GM18511 (cell line): Measurements from ENCODE around the gene ITGB8.
A peak's percentile ranks its signal among the peaks of the same experiment; 100 is the strongest.

ENCODE experiments used
- ATAC-seq: cut with Tn5 transposase; IDR thresholded peaks from one replicate; pipeline ENCODE4 v1.9.1; 2021; ENCODE audit warnings: mild to moderate bottlenecking, moderate library complexity; ENCODE audit not compliant: unreplicated experiment

Gene ITGB8

DNA sequence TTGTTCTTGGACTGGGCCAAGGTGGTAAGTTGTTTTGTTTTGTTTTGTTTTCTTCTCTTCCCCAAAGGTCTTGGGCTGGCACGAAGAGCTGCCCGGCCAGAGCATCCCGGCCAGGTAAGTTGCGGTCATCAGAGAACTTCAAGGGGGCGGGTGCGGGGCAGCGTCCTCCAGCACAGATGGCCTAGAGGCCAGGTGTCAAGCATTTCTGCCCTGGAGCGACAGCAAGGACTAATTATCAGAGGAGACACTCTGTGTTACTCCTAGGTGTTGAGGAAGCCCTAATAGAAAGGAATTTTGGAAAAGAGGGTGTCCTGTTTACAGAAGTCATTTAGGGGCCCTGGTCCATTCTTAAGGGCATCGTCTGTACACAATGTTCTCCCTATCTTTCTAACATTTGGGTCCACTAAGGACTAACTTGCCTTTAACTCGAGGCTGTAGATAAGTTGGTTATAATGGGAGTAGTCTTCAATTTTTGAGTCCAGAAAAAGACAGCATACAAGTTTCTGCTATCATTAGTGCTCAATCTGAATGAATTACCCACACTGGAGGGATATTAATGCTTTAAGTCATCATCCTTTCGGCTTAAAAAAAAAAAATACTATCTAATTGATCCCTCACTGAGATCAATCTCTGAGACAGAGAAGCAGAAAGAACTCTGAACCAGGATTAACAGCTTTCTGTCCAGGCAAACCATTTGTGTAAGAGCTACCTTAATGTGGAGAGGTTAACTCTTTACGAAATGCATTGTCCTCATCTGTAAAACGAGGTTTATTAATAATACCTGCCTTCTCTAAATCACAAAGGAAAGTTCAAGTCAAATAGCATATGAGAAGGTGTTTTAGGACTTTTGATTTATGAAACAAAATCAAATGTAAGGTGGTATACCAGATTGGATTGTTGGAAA is 1.5 kb downstream of the ITGB8 start:
- ATAC-seq: no peak

DNA sequence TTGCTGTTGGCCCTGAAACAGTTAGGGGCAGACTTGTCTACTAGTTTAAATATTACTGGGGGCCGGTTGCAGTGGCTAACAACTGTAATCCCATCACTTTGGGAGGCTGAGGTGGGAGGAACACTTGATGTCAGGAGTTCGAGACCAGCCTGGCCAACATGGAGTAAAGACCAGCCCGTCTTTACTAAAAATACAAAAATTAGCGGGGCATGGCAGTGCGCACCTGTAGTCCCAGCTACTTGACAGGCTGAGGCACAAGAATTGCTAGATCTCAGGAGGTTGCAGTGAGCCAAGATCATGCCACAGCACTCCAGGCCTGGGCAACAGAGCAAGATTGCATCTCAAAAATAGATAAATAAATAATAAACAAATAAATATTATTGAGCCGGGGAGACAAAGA is 7.6 kb downstream of the ITGB8 start:
- no peak for ATAC-seq

DNA sequence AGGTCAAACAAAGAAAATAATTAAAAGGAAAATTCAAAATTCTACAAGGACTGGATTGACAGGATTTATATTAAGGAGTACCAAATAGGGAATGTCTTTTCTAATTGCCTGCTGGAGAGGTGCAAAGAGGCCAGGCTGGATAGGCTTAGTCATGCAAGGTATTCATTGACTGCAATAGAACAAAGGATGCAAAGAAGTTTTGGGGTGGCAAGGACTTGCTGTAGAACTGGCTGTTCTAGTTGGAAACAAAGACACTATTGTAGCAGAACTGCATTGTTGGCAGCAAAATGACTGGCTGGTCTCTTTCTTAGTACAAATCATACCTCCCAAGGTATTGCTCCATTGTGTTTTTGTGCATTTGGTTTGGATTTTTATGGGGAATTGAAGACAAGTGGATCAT is 10.1 kb downstream of the ITGB8 start:
- no peak for ATAC-seq

DNA sequence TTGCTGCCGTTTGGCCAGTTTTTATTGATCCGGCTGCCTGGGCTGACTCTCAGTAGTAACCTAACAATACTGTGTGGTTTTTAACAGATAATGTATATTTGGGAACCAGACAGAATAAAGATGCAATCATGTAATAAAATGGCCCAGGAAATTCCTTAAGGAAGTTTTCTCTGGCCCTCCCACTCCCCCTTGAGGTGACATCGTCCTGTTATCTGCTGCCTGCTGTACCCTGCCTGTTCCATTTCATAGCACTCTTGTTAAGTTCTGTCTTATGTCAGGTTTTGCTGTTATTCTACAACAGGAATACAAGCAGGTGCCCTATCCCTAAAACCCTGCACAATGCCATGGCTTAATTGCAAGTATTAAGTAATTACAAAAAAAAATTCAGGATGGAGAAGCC is 12.5 kb downstream of the ITGB8 start:
- ATAC-seq: no peak

DNA sequence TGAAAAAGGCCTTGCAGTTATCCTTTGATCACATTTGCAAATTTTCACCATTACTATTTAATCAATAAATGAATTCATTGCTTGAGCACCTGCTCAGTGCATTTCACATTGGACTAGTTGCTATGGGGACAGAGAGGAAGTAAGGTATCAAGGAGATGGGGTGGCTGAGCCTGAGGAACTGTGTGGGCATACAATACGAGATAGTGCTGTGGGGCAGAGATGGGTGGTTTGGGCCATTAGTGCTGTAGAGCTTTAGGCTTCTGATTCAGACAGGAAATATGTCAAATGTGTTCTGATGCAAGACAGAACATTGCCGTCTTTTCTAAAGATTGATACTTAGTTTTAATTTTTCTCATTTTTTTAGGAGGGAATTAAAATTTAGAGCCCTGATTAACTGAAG is 13.2 kb downstream of the ITGB8 start:
- ATAC-seq: peak; percentile 55

DNA sequence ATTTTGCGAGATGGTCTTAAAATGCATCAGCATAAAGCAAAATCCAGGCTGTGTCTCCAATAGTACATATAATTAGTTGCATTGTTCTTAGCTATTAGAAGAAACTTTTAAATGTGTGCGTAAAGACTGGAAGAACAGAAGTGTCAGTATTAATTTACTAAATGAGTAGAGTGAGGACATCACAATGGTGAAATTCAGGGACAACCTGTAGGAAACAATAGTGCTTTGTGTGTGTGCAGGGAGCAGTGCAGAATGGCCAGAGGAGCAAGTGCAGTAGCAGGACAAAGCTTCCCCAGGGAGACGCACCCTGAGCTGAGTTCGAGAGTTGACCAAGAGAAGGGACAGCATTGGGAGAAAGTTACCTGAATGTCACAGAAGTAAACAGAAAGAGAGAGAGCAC is 13.7 kb downstream of the ITGB8 start:
- ATAC-seq: no peak

DNA sequence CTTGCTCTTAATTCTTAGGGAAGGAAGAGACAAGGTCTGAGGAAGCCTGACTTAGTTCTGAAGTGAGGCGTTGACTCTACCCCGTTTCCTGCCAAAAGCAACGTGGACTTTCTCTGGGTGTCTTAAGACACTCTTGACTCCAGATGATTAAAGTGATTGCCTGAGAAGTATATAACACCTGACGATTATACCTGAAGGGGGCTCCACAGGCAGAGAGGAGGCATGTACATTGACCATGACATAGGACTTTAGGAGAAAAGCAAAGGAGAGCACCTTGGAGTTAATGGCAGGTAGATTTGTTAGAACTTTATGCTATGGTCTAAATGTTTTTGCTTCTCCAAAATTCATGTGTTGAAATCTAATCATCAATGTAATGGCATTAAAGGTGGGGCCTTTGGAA is 15.9 kb downstream of the ITGB8 start:
- no peak for ATAC-seq

DNA sequence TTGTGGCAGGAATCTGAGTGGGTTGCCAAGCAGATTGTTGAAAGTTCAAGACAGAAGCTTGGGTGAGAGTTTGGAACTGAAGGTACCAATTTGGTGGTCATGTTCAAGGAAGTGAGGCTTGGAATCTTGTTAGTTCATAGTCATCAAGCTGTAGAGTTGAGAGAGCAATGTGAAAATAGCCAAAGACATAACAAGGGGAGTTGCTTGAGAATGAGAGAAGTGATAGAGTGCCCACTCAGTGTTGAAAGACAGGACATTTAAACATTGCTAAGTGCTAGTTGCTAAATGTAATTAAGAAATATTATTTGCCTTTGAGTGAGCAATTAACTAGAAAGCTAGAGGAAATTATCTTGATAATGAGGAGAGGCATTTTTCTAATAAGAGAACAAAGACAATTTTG is 17.0 kb downstream of the ITGB8 start:
- no peak for ATAC-seq

DNA sequence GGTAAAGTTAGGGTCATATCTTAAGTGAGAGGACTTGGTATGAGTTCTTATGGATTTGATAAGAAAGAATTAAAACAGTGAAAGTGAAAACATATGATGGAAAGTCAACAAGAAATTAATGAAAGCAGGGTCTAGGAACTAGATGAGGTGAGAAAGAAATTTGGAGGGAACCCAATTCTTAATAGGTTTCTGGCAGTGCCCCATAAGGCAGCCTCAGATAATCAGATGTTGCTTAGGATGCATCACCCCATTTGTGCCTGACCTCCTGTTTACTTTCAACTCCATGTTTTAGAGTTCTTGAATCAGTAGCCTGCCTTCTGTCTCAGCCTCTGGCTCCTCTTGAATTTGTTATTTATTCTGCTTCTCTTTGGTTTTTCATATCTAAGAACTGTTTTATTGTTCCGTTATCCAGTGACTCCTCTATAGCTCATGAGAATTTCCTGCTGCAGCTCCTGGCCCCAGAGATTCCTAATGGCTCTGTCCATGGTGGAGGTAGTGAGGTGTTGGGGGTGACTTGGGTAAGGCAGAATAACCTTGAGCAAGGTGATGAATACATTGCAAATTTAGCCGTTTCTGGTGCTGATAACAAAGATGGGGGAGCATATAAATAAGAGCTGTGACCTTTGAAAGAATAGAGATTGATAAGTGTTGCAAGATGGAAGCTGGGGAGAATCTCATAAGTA is 17.6 kb downstream of the ITGB8 start:
- no peak for ATAC-seq

DNA sequence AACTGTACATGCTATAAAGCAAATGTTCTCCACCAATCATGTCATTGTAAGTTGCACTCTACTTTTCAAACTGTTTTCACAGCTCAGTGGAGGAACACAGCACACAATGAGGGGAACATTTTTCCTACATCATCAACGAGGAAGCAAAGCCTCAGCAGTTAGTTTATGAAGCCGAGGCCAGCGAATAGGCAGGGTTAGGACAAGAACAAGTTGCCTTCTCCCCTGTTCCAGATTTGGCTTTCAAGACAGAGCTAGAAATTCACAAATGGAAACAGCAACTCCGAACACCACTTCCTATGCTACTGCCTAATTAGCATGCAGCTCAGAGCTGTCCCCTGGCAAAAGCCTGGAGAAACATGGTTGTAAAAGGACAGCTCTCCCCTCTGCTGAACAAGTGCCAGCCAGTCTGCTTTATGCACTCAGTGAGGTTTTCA is 19.8 kb downstream of the ITGB8 start:
- peak; percentile 46 for ATAC-seq

DNA sequence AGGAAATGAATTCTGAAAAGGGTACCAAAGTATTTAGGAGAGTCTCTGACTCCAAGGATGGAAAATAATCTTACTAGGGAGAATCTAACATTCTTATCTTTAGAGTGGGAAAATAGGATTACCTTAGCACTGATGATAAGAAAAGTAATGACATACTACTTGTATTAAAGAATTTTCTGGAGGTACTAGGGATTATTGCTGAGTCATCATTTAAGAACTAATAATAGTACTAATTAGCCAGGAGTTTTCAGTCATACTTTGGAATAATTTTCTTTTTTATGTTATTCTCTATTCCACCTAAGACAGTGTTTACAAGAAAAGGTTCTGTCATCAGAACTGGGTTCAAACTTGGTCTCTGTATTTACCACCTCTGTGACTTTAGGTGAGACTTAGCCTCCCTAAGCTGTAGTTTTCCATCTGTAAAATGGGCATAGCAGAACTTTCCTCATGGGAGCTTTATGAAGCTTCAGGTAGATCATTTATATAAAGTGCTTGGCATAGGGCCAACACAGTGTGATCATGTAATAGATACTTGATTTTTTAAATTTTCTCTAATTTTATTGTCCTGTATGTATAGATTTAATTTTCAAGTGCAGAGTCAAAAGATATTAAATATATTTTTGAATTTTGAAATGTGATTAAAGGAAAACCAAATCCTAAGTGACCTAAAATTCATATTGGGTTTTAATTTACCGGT is 20.4 kb downstream of the ITGB8 start:
- ATAC-seq: no peak

DNA sequence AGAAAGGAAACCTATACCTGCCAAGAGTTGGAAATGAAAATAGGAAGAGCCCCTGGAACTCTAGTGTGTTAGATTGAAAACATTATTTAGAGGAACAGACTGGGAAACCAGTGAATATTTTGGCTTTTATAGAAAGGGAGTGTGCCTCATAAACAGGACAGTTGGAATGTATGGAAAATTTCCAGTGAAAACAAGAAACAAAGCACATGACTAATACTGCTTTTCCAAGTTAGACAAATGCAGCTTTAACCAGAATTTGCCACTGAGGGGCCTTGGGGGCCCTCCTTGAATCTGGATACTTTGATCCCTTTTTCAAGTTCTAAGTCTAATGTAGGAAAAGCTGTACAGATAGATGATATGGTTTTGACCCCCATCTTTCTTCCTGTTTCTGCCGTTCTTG is 21.2 kb downstream of the ITGB8 start:
- ATAC-seq: no peak

DNA sequence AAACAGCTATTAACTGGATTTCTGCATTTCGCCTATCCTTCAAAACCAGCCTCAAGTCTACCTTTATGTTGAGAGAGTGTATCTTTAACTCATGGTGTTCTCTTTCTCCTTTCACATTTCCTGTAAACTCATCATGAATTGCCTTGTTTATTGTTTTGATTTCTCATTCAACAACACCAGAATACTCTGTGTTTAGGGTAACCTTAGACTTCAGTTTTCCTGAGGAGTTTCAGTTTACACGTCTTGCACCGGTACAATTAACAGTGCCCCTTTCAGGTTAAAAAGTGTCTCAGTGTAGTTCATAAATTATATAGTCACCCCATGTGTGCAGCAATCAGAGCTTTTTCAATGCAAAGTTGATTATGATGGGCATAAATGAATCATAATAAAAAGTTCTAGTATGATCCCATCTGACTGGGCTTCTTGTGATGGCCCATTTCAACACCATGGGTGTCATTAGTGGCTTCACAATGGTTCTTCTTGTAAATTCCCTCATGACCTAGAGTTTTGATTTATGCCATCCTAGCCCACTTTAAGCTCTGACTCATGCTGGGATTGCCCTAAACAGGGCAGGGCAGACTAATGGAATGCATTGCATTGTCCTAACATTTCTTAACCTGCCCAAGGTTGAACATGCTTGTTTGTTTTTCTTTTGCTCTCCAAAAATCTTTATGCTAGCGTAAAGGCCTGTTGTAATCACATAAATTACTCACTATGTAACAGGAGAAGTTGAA is 22.0 kb downstream of the ITGB8 start:
- ATAC-seq: no peak

DNA sequence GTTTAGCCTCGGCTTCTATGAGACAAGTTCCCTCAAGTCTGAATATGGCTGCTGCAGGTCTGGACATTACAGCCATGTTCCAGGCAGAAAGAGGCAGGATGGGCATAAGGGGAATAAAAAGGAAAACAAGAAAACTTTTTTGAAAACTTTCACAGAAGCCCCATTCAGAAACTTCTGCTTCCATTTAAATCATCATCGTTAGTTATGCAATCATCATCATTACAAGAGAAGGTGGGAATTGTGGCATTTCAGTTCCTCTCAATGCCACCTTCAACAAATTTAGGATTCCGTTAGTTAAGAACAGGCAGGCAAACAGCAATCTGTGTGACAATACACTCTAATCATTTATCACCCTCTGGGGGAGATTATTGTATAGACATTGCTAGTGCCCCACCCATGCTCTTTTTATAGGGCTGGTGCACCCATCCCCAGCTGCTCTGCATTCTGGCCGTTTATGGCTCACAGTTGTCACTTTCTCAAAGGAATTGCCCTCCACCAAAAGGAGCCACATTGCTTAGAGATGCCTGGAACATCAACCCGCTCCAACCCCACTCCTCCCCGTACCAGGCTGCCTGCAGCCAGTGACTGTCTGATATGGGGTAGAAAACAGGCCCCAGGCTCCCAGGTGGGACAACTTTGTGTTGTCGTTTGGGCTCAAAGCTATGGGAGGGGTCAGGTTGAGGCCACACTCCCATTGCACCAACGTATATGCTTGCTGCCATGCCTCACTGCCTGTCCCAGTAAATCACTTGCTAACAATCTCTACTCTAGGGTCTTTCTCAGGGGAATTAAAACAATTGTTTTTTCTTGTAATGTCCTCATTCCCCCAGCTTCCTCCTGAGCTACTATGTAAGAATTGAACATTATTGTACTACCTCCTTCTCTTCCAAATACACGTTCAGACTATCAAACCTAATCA is 24.2 kb downstream of the ITGB8 start:
- ATAC-seq: no peak

DNA sequence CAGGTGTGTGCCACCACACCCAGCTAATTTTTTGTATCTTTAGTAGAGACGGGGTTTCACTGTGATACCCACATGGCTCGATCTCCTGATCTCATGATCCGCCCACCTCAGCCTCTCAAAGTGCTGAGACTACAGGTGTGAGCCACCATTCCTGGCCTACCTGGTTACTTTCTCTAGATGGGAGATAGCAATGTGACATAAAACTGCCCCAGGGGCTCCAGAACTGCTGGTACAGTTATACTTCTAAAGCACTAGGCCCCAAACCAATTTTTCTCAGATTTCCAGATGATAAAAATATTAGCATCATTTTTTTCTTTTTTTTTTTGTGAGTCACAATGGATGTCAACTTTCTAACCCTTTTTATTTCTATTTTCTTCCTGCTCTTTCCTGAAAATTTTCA is 27.4 kb downstream of the ITGB8 start:
- ATAC-seq: no peak

DNA sequence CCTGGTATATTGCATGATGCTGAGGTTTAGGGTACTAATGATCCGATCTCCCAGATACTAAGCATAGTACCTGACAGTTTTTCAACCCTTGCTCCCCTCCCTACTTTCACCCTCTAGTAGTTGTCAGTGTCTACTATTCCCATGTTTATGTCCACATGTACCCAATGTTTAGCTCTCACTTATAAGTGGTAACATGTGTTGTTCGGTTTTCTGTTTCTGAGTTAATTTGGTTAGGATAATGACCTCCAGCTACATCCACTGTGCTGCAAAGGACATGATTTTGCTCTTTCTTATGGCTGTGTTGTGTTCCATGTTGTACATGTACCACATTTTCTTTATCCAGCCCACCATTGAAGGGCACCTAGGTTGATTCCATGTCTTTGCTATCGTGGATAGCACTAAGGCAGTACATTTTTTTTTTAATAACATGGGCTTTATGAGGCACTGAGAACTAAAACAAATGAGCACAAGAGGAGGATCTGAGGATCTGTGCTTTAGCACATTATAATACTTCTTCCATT is 28.1 kb downstream of the ITGB8 start:
- no peak for ATAC-seq

DNA sequence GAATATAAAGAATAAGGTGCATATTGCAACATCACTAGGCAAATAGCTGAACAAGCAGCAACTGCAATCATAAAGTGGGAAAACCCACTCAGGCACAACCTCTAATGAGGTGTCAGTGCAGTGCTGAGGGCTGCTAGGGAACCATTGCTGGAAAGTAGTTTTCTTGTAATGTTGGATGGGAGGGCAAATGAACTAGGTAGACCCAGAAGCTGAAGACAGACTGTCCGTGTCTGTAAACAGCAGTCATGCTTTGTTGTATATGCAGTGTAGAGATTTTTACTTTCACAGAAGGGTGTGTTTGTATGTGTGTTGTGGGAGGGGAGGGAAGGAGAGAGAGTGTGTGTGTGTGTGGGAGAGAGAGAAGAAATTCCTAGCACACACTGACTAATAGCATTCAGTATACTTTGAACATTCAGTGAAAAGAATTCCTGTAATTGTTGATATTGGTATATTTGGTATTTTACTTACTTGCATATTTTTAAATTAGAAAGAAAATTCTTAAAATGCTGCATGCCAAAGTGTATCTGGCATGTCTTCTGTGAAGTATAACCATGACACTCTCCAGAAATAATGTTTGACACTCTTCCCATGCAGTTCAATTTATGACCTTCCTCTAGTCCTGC is 28.8 kb downstream of the ITGB8 start:
- ATAC-seq: no peak

DNA sequence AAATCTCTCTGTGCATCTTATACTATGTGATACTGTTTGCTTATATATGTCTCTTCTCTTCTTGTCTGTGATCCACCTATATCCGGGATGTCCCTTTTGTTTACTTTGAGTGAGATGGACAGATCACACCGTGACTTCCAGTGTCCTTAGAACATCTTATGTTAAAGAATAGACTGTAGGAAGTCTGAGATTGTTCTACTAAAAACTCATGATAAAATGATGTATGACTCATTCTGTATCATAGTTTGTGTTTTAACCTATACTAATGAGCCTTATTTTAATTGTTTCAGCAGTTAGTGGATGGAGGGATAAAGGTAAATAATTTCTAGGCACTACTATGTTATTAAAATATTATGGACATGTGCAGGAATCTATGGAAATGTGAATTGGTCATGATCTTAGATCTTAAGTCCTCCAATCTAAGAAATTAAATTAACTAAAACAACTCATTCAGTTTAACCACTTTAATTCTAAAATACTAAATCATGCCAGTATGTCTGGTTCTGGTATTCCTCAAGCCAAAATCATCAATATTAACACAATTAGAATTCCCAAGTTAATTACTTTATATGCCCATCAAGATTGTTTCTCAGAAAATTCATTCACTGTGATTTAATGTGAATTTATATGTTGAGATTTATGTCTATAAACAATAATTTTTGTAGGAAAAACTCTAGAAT is 32.0 kb downstream of the ITGB8 start:
- no peak for ATAC-seq
